Measurements from ENCODE around the gene ALPK1. TPM values are rescaled to one million over a fixed set of nuclear protein-coding genes. Genes with fewer than 3 reads are reported as not detected.

ALPK1 gene
- polyA plus RNA-seq, 3 donors, result 5.3 to 14.2 (median 8.1) TPM

- Histone ChIP-seq H4K20me1 (ENCODE audit: insufficient read depth, low read length) (no peaks in the 10 kb centered on the region), H3K4me3 (replicated peaks in 1 of 3; ENCODE audit: low read depth in 2 of 3, low read length in 3 of 3) (no peak overlapping the region), H3K9me3 (replicated peaks in 1 of 2; ENCODE audit: control insufficient read depth in 1 of 2, insufficient read depth in 1 of 2, low read length in 2 of 2) (no peaks in the 10 kb centered on the region), H3K27me3 (ENCODE audit: control insufficient read depth in 2 of 2, insufficient read depth in 2 of 2, low read length in 2 of 2) (no peaks in the 10 kb centered on the region), H3K4me1 (ENCODE audit: control insufficient read depth in 1 of 2, insufficient read depth in 2 of 2, low read length in 2 of 2) (no peaks in the 10 kb centered on the region), H3K36me3 (replicated peaks in 1 of 2; ENCODE audit: control insufficient read depth in 1 of 2, insufficient read depth in 2 of 2, low read length in 2 of 2) (no peaks in the 10 kb centered on the region), H3K27ac (ENCODE audit: low read depth in 1 of 2, low read length in 2 of 2) (no peak overlapping the region), H3K79me2 (ENCODE audit: insufficient read depth, low read length) (no peaks in the 10 kb centered on the region), H3K4me2 (replicated peaks; ENCODE audit: extremely low read depth, low read length, poor library complexity, severe bottlenecking) (no peak overlapping the region), H2AFZ (ENCODE audit: insufficient read depth, low read depth, low read length, poor library complexity, severe bottlenecking) (no peak overlapping the region), H3K9ac (ENCODE audit: insufficient read depth, low read length, poor library complexity, severe bottlenecking) (no peak overlapping the region)
- intact Hi-C loops (cut with micrococcal nuclease), result no loop called here
- Mint-ChIP-seq H3K36me3 (peaks cover 11 to 28% of the 10 kb centered on the region in 2 donors), H3K4me3 (no peak overlapping the region), H3K27ac (no peak overlapping the region), H3K9me3 (peaks cover 3 to 10% (median 5%) of the 10 kb centered on the region in 7 donors), H3K4me1 (no peaks in the 10 kb centered on the region), H3K27me3 (ENCODE audit: low read depth in 3 of 3) (no peaks in the 10 kb centered on the region)
- no peak for DNase-seq
- no peak for TF ChIP-seq CTCF (IDR thresholded peaks at IDR 0.05)
- WGBS (ENCODE audit: insufficient coverage), result 92% methylated on average over 2 of the region's 8 CpGs
These were observed 151.3 kb downstream of the ALPK1 start for GRCh38 chr4:112448306-112449132.

GRCh38 chr4:112449708-112450107 is 152.5 kb downstream of the ALPK1 start:
- Mint-ChIP-seq H3K4me1 (no peaks in the 10 kb centered on the region), H3K4me3 (no peak overlapping the region), H3K27ac (no peak overlapping the region), H3K9me3 (peaks cover 0 to 7% (median 4%) of the 10 kb centered on the region in 7 donors), H3K27me3 (ENCODE audit: low read depth in 3 of 3) (no peaks in the 10 kb centered on the region), H3K36me3 (peaks cover 6 to 18% of the 10 kb centered on the region in 2 donors)
- Histone ChIP-seq H4K20me1 (ENCODE audit: insufficient read depth, low read length) (no peaks in the 10 kb centered on the region), H3K4me2 (replicated peaks; ENCODE audit: extremely low read depth, low read length, poor library complexity, severe bottlenecking) (no peak overlapping the region), H3K4me1 (ENCODE audit: control insufficient read depth in 1 of 2, insufficient read depth in 2 of 2, low read length in 2 of 2) (no peaks in the 10 kb centered on the region), H3K4me3 (replicated peaks in 1 of 3; ENCODE audit: low read depth in 2 of 3, low read length in 3 of 3) (no peak overlapping the region), H3K27me3 (ENCODE audit: control insufficient read depth in 2 of 2, insufficient read depth in 2 of 2, low read length in 2 of 2) (no peaks in the 10 kb centered on the region), H3K36me3 (replicated peaks in 1 of 2; ENCODE audit: control insufficient read depth in 1 of 2, insufficient read depth in 2 of 2, low read length in 2 of 2) (no peaks in the 10 kb centered on the region), H3K27ac (ENCODE audit: low read depth in 1 of 2, low read length in 2 of 2) (no peak overlapping the region), H2AFZ (ENCODE audit: insufficient read depth, low read depth, low read length, poor library complexity, severe bottlenecking) (no peak overlapping the region), H3K9me3 (replicated peaks in 1 of 2; ENCODE audit: control insufficient read depth in 1 of 2, insufficient read depth in 1 of 2, low read length in 2 of 2) (no peaks in the 10 kb centered on the region), H3K9ac (ENCODE audit: insufficient read depth, low read length, poor library complexity, severe bottlenecking) (no peak overlapping the region), H3K79me2 (ENCODE audit: insufficient read depth, low read length) (no peaks in the 10 kb centered on the region)
- intact Hi-C loops (cut with micrococcal nuclease), result no loop called here
- no CpG with 5 or more reads among the region's 3 CpGs for WGBS (ENCODE audit: insufficient coverage)
- DNase-seq, result no peak
- TF ChIP-seq CTCF (IDR thresholded peaks at IDR 0.05), result no peak

Measured in CD14-positive monocyte (primary cell).